ENCODE measurements around the gene HDAC10.
"Not testable (repeated sequence)": the region's sequence is repeated elsewhere in the genome, so short reads cannot be mapped to it uniquely, and the experiment has no call there.

The HDAC10 gene

DNA sequence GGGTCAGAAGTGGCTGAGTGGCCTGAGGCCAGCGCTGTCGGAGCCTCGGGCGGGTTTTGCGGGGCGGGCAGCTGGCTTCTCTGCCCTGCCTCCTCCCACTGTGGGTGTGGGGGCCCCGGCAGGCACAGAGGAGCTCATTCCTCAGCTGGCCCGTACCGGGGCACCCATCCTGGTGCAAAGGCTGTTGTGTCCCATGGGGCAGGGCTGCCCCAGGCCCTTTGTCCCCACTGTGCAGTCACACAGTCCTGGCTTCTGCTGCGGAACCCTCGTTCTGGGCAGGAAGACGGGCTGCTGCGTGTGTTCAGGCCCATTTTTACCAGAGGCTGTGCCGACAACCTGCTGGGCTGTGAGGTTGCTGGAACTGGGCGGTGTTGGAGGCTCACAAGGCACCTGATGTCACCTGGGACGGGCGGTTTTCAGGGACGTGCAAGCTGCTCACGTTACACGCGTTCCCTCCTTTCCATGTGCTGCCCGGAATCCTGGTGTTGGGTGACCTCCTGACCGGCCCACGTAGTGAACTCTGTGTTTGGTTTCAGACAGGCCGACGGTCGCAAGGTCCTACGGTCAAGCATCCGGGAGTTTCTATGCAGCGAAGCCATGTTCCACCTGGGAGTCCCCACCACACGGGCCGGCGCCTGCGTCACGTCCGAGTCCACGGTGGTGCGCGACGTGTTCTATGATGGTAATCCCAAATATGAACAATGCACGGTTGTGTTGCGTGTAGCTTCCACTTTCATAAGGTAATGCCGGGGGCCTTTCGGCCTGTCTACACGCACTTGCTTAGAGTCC is 45.1 kb downstream of the HDAC10 start:
- in situ Hi-C loops (cut with MboI; ENCODE audit: low sequenced_read_pairs): no loop called here

DNA sequence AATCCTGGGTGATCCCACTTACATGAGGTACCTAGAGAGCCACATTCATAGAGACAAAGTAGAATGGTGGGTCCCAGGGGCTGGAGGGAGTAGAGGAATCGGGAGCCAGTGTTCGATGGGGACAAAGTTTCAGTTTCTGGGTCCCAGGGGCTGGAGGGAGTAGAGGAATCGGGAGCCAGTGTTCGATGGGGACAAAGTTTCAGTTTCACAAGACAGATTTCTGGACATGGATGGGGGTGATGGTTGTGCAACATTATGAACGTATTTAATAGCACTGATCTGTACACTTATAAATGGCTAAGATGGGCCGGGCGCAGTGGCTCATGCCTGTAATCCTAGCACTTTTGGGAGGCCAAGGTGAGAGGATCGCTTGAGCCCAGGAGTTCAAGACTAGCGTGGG is 46.1 kb downstream of the HDAC10 start:
- in situ Hi-C loops (cut with MboI; ENCODE audit: low sequenced_read_pairs): not testable (repeated sequence)

DNA sequence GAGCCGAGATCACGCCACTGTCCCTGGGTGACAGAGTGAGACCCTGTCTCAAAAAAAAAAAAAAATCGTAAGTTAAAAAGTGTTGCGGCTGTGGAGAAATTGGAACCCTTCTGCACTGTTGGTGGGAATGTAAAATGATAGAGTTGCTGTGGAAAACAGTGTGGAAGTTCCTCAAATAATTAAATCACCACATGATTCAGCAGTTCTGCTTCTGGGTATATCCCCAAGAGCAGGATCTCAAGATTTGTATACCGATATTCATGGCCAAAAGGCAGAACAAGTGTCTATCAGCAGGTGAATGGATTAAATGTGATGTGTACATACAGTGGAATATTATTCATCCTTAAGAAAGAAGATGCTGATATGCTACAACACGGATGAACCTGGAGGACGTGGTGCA is 46.5 kb downstream of the HDAC10 start:
- in situ Hi-C loops (cut with MboI; ENCODE audit: low sequenced_read_pairs): no loop called here

DNA sequence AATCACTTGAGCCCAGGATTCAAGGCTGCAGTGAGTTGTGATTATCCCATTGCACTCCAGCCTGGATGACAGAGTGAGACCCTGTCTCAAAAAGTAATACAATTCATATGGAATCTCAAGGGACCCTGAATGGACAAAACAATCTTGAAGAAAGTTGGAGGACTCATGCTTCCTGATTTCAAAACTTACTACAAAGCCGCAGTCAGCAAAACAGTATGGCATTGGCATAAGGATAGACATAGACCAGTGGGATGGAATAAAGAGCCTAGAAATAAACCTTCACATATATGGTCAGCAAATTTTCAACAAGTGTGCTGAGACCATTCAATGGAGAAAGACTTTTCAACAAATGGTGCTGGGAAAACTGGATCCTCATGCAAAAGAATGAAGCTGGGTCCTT is 47.8 kb downstream of the HDAC10 start:
- in situ Hi-C loops (cut with MboI; ENCODE audit: low sequenced_read_pairs): no loop called here

DNA sequence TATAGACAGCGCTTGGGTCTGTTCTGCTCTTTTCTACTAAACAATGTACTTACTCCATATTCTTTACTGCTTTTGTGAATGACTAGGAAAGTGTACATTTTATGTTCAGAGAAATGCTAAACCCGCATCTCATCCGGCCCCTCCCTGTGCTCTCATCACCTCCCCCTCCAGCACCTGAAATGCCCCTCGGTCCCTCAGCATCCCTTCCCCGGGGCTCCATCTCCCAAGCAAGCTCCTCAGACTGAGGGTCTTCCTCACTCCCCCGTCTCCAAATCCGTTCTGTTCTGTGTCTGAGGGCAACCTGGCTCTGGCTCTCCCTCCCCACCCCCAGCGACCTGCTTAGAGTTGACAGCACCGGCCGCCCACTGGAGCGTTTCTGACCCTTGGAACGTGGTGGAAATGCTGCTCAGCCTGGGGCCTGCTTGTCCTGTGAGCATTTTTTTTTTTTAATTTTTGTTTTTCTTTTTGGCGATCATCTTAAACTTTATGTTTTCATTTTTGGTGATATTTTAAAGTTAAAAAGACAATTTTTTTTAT is 48.9 kb downstream of the HDAC10 start:
- in situ Hi-C loops (cut with MboI; ENCODE audit: low sequenced_read_pairs): no loop called here

DNA sequence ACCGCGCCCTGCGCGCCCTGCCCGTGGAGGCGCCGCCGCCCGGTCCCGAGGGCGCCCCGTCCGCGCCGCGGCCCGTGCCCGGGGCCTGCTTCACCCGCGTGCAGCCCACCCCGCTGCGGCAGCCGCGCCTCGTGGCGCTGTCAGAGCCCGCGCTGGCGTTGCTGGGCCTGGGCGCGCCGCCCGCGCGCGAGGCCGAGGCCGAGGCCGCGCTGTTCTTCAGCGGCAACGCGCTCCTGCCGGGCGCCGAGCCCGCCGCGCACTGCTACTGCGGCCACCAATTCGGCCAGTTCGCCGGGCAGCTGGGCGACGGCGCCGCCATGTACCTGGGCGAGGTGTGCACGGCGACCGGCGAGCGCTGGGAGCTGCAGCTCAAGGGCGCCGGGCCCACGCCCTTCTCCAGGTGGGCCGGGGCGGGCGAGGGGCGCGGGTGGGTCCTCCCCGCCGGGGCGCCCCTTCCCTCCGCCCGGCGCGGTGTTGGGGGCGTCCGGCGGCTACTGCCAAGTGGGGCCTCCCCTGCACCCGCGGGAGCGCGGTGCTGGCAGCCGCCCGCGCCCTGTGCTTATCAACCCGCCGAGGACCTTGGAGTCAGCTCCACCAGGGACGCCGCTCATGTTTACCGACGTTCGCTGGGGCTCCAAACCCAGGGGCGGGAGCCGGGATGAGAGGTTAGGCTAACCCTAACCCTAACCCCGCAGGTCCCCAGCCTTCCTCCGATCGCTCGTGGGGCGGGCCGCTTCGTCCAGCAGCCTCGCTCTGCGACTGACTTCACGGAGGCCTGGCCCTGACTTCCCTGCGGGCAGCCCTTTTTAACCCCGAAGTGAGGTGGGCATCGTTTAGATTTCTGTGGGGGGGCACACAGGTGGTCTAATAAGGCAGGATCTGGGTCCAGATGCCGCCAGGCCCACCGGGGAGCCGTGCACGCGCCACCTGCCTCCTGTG is 49.6 kb downstream of the HDAC10 start:
- in situ Hi-C loops (cut with MboI; ENCODE audit: low sequenced_read_pairs): no loop called here

DNA sequence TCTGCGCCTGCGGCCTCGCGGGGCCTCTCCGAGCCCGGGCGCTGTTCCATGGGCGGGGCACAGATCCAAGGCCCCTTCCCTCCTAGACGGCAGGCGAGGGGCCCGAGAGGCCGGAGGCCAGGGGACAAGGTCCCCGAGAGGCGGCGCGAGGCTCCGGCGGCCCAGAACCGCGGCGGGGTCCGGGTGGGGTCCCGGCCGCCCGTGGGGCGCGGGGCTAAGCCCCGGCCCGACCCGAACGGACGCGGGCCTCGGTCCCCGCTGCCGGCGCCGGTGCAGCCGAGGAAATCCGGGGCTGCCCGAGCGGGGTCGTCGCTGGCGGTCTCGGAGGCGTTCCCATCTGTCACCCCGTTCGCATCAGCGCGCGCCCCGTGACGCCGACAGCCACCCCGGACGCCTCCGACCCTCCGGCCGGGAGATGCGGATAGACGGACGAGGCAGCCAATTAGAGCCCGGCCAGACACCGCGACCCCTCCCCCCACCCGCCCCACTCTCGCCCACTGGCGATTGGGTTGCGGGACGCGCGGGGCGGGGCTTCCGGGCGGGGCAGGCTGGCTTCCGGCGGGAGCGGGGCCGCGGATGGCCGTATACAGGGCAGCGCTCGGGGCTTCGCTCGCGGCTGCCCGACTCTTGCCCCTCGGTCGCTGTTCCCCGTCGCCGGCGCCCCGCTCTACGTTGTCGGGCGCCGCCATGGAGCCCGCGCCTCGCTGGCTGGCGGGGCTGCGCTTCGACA is 50.4 kb downstream of the HDAC10 start, which contains the start of gene SELENOO:
TSS of gene SELENOO (plus strand) at position 551 of the 730 bp plus-strand sequence. CDS start at position 577, 26 bp downstream.
- in situ Hi-C loops (cut with MboI; ENCODE audit: low sequenced_read_pairs): no loop called here

DNA sequence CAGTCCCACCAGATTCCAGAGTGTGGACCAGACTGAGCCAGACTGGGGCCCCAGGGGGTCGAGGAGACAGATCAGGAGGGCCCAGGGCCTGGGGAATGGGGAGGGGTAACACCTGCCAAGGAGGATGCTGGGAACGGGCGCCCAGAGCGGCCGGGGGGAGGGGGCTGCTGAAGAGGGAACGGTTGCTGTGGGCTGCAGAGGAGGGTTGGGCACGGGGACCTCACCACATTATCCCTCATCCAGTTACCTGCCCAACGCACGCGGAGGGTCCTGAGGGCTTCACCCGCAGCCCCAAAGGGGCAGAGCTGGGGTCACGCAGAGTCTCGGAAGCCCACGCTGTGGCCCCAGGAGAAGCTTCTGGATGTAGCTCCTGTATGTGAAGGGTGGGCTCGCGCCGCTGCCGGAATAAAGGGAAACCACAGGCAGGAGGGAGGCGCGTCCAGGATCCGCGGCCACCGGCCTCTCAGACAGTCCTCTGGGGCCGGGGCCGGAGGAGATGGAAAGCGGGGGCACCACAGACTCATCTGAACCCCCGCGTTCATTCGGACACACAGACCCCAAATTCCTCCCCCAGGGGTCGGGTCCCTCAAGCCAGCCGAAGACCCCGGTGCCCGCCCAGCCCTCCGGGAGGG is 51.1 kb downstream of the HDAC10 start:
- in situ Hi-C loops (cut with MboI; ENCODE audit: low sequenced_read_pairs): no loop called here

DNA sequence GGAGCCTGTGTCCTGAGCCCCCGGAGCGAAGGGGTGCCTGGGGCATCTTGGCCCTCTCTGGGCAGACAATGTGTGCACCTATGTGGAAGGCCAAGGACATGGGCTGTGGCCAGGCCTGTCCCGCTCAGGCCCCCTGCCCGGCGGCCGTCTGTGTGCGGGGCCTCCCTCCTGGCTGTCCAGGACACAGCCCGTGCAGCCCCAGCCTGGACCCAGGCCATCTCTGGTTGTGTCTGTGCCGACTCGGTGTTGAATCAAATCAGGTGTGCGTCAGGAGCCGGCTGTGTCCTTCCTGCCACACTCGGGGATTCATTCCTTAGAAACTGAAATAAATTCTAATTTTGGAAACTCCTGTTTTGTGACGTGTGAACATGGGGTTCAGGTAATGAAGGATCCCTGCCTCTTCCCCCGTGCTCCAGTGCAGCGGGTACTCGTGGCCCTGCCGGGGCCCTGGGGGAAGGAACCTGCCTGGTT is 51.8 kb downstream of the HDAC10 start:
- in situ Hi-C loops (cut with MboI; ENCODE audit: low sequenced_read_pairs): no loop called here

DNA sequence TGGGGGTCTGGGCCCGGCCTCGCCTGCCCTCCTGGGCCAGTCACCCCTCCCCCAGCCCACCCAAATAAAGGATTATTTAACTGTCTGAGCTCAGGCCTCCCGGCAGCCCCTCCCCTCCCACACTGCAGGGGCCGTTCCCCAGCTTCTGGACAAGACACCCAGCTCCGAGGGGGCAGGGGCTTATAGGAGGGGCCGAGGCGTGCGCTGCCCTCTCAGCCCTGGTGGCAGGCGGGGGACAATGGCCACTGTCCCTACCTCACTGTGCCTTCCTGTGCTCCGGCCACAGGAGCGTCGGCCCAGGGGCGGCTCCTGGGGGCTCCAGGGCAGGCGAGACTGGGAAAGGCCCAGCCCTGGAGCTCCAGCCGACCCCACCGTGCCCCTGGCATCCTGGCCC is 52.4 kb downstream of the HDAC10 start:
- in situ Hi-C loops (cut with MboI; ENCODE audit: low sequenced_read_pairs): no loop called here

DNA sequence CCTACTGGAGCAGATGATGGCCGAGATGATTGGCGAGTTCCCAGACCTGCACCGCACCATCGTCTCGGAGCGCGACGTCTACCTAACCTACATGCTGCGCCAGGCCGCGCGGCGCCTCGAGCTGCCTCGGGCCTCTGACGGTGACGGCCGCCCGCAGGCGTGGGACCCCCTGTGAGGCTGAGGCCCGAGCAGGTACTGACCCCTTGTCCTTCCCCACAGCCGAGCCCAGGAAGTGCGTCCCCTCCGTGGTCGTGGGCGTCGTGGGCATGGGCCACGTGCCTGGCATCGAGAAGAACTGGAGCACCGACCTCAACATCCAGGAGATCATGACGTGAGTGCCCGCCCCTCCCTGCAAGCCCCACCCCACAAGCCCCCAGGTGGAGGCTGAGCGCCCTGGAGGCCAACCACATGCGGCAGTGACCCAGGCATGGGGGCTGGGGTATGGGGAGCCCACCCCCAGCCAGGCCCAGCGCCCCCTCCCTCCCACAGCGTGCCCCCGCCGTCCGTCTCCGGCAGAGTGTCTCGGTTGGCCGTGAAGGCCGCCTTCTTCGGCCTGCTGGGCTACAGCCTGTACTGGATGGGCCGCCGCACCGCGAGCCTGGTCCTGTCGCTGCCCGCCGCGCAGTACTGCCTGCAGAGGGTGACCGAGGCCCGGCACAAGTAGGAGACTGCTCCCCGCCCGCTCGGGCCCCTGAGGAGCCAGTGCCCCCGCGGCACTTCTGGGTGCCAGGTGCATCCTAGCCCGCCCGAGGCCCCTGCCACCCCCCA is 53.0 kb downstream of the HDAC10 start:
- in situ Hi-C loops (cut with MboI; ENCODE audit: low sequenced_read_pairs): no loop called here

DNA sequence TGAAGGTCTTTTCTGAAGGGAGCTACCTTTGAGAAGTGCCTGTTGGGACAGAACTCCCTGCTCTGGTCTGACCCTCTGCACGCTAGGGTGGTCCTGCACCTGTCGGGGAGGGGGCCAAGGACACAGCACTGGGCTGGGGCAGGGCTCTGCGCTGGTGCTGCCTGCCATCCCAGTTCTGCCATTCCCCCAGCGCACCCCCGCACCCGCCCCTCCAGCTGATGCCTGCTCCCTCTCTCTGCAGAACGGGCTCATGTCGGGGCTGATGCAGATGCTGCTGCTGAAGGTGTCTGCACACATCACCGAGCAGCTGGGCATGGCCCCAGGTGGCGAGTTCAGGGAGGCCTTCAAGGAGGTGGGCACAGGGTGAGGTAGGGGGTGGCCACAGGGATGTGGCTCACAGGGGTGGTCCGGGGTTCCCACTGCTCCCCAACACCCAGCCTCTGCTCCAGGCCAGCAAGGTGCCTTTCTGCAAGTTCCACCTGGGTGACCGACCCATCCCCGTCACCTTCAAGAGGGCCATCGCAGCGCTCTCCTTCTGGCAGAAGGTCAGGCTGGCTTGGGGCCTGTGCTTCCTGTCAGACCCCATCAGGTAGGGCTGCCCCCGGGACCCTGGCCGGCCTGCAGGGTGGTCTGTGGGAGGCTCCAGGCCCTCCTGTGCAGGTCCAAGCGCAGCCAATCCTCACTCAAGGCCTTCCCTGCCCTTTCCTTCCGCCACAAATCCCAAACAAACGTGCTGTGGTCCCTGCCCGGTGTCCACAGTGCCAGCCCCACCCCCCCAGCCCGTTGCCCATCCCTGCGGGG is 53.9 kb downstream of the HDAC10 start:
- in situ Hi-C loops (cut with MboI; ENCODE audit: low sequenced_read_pairs): no loop called here

DNA sequence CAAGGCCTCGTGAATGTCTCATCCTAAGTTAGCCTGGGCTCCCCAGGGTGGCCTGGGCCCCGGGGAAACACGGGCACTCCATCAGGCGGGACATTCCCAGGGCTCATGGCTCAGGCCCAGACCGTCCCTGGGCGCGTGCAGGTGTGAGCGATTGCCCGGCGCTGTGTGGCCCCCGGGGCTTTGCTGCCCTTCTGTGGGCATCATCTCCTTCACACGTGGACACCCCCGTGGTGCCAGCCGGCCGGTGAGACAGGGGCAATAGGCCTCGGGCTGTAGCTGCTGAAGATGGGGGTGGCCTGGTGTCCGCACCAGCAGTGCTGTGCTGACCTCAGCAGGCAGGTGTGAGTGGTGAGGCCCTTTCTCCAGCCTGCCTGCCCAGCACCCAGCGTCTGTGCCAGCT is 54.8 kb downstream of the HDAC10 start:
- in situ Hi-C loops (cut with MboI; ENCODE audit: low sequenced_read_pairs): no loop called here
